NK-92 (cell line): ENCODE results near the gene OR51F2.
"Not testable (repeated sequence)": the region's sequence is repeated elsewhere in the genome, so short reads cannot be mapped to it uniquely, and the experiment has no call there.

Source experiments
- DNase-seq: peaks from one replicate; lab custom pipeline; 2025; ENCODE audit not compliant: unreplicated experiment; lab: John Stamatoyannopoulos, UW

OR51F2 gene

GRCh38 chr11:4821021-4821420 lies at the start of gene OR51F2:
OR51F2 (plus strand) TSS chr11:4821321; CDS start chr11:4821422, 101 bp downstream.
- DNase-seq, result no peak

GRCh38 chr11:4782454-4782853 lies 38.7 kb upstream of the OR51F2 start:
- DNase-seq, result no peak

GRCh38 chr11:4797206-4797605 lies 23.9 kb upstream of the OR51F2 start:
- no peak for DNase-seq

GRCh38 chr11:4798427-4799183 lies 22.5 kb upstream of the OR51F2 start:
- no peak for DNase-seq

- DNase-seq, result not testable (repeated sequence)
Measured at GRCh38 chr11:4801316-4801715, 19.8 kb upstream of the OR51F2 start.

- DNase-seq, result no peak
Measured at GRCh38 chr11:4804280-4804679, 16.8 kb upstream of the OR51F2 start, which contains the start of gene OR52R1. OR52R1 (minus strand) TSS chr11:4804380; CDS start chr11:4804380, 0 bp downstream.

GRCh38 chr11:4808476-4808875 lies 12.6 kb upstream of the OR51F2 start:
- no peak for DNase-seq

- no peak for DNase-seq
Measured at GRCh38 chr11:4809246-4809645, 11.9 kb upstream of the OR51F2 start.

- DNase-seq, result no peak
Measured at GRCh38 chr11:4825132-4825531, 4.0 kb downstream of the OR51F2 start.

GRCh38 chr11:4826425-4826824 lies 5.3 kb downstream of the OR51F2 start:
- DNase-seq, result no peak

GRCh38 chr11:4830346-4830745 lies 9.2 kb downstream of the OR51F2 start:
- no peak for DNase-seq

GRCh38 chr11:4830909-4831308 lies 9.8 kb downstream of the OR51F2 start:
- no peak for DNase-seq

- DNase-seq, result no peak
Measured at GRCh38 chr11:4839851-4840549, 18.9 kb downstream of the OR51F2 start.

- DNase-seq, result no peak
Measured at GRCh38 chr11:4848908-4849532, 27.9 kb downstream of the OR51F2 start, which contains the start of gene OR51S1. OR51S1 (minus strand) TSS chr11:4849208; CDS start chr11:4849208, 0 bp downstream.

GRCh38 chr11:4851033-4851432 lies 29.9 kb downstream of the OR51F2 start:
- DNase-seq, result no peak

- DNase-seq, result not testable (repeated sequence)
Measured at GRCh38 chr11:4854286-4854685, 33.2 kb downstream of the OR51F2 start.

GRCh38 chr11:4862447-4863236 lies 41.5 kb downstream of the OR51F2 start:
- no peak for DNase-seq

GRCh38 chr11:4863876-4864275 lies 42.8 kb downstream of the OR51F2 start:
- DNase-seq, result no peak

- no peak for DNase-seq
Measured at GRCh38 chr11:4865855-4866254, 44.7 kb downstream of the OR51F2 start.
